ENCODE data around the gene UCMA.
"Not testable (repeated sequence)": the region's sequence is repeated elsewhere in the genome, so short reads cannot be mapped to it uniquely, and the experiment has no call there.

UCMA gene

DNA sequence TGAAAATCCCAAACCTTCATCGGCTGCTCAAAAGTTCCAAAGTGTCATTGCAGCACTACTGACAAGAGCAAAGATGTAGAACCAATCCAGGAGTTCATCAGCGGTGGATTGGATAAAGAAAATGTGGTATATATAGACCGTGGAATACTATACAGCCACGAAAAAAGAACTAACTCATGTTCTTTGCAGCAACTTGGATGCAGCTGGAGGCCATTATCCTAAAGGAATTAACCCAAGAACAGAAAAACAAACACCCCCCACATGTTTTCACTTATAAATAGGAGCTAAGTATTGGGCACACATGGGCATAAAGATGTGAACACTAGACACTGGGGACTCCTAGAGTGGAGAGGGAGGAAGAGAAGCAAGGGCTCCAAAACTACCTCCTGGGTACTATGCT, 34.1 kb upstream of the UCMA start:
- TF ChIP-seq EZH2 (IDR thresholded peaks at IDR 0.05) = no peak
- no peak for TF ChIP-seq POLR2AphosphoS5 (IDR thresholded peaks at IDR 0.05; ENCODE audit: borderline replicate concordance, low read depth, low read length)
- TF ChIP-seq FOXP2 (optimal IDR thresholded peaks at IDR 0.05; ENCODE audit: control extremely low read depth, extremely low read length, insufficient read depth) = no peak
- DNase-seq (ENCODE audit: low read depth, low spot score) = no peak
- no peak overlapping the region for H3K4me3 ChIP-seq
- H3K27ac ChIP-seq = no peak overlapping the region
- no peak overlapping the region for H3K9ac ChIP-seq (ENCODE audit: insufficient read length)
- H3K36me3 ChIP-seq (ENCODE audit: insufficient read depth, low read length) = no peaks in the 10 kb centered on the region
- H3K9me3 ChIP-seq (ENCODE audit: low read depth, low read length) = no peaks in the 10 kb centered on the region

DNA sequence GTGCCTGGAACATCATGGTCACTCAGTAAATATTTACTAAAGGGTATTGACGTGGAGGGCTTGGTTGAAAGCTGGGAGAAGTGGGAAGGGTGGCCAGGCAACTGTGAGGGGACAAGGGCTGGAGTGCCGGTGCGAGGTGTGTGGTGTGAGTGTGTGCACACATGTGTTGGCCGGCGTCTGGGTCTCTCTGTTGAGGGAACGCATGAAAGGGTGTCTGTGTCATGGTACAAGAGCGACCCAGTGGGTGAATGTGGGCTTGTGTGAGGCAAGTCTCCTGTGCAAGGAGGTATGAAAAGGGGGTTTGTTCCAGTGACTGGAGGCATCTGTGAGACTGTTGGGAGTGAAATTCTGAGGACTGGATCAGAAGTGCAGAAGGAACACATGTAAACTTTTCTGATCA, 29.4 kb upstream of the UCMA start:
- no peak for DNase-seq (ENCODE audit: low read depth, low spot score)
- TF ChIP-seq FOXP2 (optimal IDR thresholded peaks at IDR 0.05; ENCODE audit: control extremely low read depth, extremely low read length, insufficient read depth) (no peak), POLR2AphosphoS5 (IDR thresholded peaks at IDR 0.05; ENCODE audit: borderline replicate concordance, low read depth, low read length) (no peak), EZH2 (IDR thresholded peaks at IDR 0.05) (no peak)
- H3K4me3 ChIP-seq = no peak overlapping the region
- H3K36me3 ChIP-seq (ENCODE audit: insufficient read depth, low read length) = no peaks in the 10 kb centered on the region
- no peak overlapping the region for H3K27ac ChIP-seq
- H3K9ac ChIP-seq (ENCODE audit: insufficient read length) = no peak overlapping the region
- no peaks in the 10 kb centered on the region for H3K9me3 ChIP-seq (ENCODE audit: low read depth, low read length)

DNA sequence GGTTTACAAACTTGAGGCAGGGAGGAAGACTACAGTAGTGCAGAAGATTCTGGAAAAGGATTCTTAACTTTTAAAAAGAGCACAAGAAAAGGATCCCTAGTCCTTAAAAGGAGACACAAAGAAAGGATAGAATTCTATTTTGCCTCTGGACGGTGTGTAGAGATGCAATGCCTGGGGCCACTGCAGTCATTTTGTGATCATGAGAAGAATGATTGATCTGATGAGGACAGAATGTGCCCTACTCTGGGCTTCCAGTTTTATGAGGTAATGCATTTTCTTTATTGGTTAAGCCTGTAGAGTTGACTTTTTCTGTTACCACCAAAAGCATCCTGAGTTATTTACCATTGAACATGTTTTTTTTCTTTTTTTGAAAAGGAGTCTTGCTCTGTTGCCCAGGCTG, 28.3 kb upstream of the UCMA start:
- Histone ChIP-seq H3K36me3 (ENCODE audit: insufficient read depth, low read length) (no peaks in the 10 kb centered on the region), H3K27ac (no peak overlapping the region), H3K4me3 (no peak overlapping the region), H3K9ac (ENCODE audit: insufficient read length) (no peak overlapping the region), H3K9me3 (ENCODE audit: low read depth, low read length) (no peaks in the 10 kb centered on the region)
- DNase-seq (ENCODE audit: low read depth, low spot score) = no peak
- no peak for TF ChIP-seq POLR2AphosphoS5 (IDR thresholded peaks at IDR 0.05; ENCODE audit: borderline replicate concordance, low read depth, low read length)
- no peak for TF ChIP-seq EZH2 (IDR thresholded peaks at IDR 0.05)
- no peak for TF ChIP-seq FOXP2 (optimal IDR thresholded peaks at IDR 0.05; ENCODE audit: control extremely low read depth, extremely low read length, insufficient read depth)

DNA sequence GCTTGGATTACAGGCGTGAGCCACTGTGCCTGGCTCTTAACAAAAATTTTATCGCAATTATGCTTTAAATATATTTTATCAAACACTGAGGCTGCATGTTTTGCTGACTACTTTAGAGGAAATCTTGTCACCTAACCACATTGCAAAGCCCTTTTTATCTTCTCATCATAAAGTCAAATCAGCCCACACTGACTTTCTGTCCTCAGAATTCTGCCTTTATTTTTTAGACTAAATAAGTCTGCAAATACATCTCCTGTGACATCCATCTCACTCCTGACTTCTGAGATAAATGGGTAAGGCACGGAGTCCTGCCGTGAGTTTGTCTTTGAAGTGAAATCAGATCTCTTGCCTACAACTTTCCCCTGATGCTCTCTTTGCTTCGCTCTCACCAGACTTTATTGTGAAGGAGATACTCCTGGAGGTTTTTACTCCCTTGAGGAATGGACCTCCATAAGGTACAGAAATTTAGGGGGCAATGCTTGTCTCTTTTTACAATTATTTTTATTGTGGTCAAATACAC, 23.5 kb upstream of the UCMA start:
- TF ChIP-seq FOXP2 (optimal IDR thresholded peaks at IDR 0.05; ENCODE audit: control extremely low read depth, extremely low read length, insufficient read depth) = no peak
- no peak for TF ChIP-seq EZH2 (IDR thresholded peaks at IDR 0.05)
- no peak for TF ChIP-seq POLR2AphosphoS5 (IDR thresholded peaks at IDR 0.05; ENCODE audit: borderline replicate concordance, low read depth, low read length)
- no peak overlapping the region for H3K4me3 ChIP-seq

DNA sequence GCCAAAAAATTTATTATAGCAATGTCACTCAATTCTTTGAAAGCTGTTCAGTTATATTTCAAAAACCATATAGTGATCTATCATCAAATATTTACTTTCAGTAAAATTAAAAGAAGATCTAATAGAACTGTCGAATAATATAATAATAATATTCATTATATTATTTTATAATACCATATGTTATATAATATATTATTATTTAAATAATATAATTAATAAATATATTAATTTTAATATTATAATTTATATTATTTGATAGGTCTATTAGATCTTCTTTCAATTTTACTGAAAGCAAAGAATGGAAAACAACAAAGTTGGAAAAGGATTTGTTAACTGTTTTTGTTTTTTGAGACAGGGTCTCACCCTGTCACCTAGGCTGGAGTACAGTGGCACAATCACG, 22.5 kb upstream of the UCMA start:
- TF ChIP-seq FOXP2 (optimal IDR thresholded peaks at IDR 0.05; ENCODE audit: control extremely low read depth, extremely low read length, insufficient read depth) (no peak), POLR2AphosphoS5 (IDR thresholded peaks at IDR 0.05; ENCODE audit: borderline replicate concordance, low read depth, low read length) (no peak), EZH2 (IDR thresholded peaks at IDR 0.05) (no peak)
- H3K4me3 ChIP-seq = no peak overlapping the region
- H3K27ac ChIP-seq = no peak overlapping the region

More for the DNA sequence above, 23.5 kb upstream of the UCMA start:
- DNase-seq (ENCODE audit: low read depth, low spot score) = no peak
- H3K9ac ChIP-seq (ENCODE audit: insufficient read length) = no peak overlapping the region
- no peaks in the 10 kb centered on the region for H3K9me3 ChIP-seq (ENCODE audit: low read depth, low read length)
- no peaks in the 10 kb centered on the region for H3K36me3 ChIP-seq (ENCODE audit: insufficient read depth, low read length)
- H3K27ac ChIP-seq = no peak overlapping the region

DNA sequence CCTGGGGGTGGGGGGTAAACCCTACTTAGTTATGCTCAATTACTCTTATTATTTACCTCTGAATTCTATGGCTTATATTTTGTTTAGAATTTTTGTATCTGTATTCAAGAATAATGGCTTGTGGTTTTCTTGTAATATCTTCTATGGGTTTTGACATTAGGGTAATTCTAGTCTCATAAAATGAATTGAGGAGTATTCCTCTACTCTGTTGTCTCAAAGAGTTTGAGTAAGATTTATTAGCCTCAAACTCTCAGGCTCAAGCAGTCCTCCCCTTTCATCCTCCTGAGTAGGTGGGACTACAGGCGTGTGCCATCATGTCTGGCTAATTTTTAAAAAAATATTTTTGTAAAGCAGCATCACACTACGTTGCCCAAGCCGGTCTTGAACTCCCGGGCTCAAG, 19.6 kb upstream of the UCMA start:
- TF ChIP-seq POLR2AphosphoS5 (IDR thresholded peaks at IDR 0.05; ENCODE audit: borderline replicate concordance, low read depth, low read length) = no peak
- no peak for TF ChIP-seq EZH2 (IDR thresholded peaks at IDR 0.05)
- no peak for TF ChIP-seq FOXP2 (optimal IDR thresholded peaks at IDR 0.05; ENCODE audit: control extremely low read depth, extremely low read length, insufficient read depth)
- no peak overlapping the region for H3K4me3 ChIP-seq
- no peak overlapping the region for H3K27ac ChIP-seq
- DNase-seq (ENCODE audit: low read depth, low spot score) = no peak
- no peak overlapping the region for H3K9ac ChIP-seq (ENCODE audit: insufficient read length)
- H3K36me3 ChIP-seq (ENCODE audit: insufficient read depth, low read length) = no peaks in the 10 kb centered on the region
- H3K9me3 ChIP-seq (ENCODE audit: low read depth, low read length) = no peaks in the 10 kb centered on the region

More for the DNA sequence above, 22.5 kb upstream of the UCMA start:
- no peak for DNase-seq (ENCODE audit: low read depth, low spot score)
- Histone ChIP-seq H3K9ac (ENCODE audit: insufficient read length) (no peak overlapping the region), H3K9me3 (ENCODE audit: low read depth, low read length) (no peaks in the 10 kb centered on the region), H3K36me3 (ENCODE audit: insufficient read depth, low read length) (no peaks in the 10 kb centered on the region)

DNA sequence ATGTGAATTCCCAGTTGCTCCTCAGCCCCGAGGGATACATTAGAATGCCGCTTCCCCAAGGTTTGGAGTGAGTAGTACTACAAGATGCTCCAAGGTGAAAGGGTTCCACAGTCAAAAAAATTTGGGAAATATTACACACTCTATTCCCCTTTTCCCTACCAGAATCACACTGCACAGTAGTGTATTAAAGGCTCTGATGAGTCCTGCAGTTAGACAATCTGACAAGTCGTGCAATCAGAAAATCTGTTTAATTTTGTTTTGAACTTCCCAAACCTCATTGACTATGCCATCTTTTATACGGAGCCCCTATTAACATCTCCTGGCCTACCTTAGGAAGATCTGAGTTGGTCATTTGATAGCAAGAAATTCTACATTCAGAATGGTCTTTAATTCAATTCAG, 13.6 kb upstream of the UCMA start:
- no peak for DNase-seq (ENCODE audit: low read depth, low spot score)
- H3K27ac ChIP-seq = no peak overlapping the region
- no peak overlapping the region for H3K9ac ChIP-seq (ENCODE audit: insufficient read length)
- H3K4me3 ChIP-seq = no peak overlapping the region
- H3K36me3 ChIP-seq (ENCODE audit: insufficient read depth, low read length) = no peaks in the 10 kb centered on the region
- no peak for TF ChIP-seq EZH2 (IDR thresholded peaks at IDR 0.05)
- TF ChIP-seq FOXP2 (optimal IDR thresholded peaks at IDR 0.05; ENCODE audit: control extremely low read depth, extremely low read length, insufficient read depth) = no peak
- TF ChIP-seq POLR2AphosphoS5 (IDR thresholded peaks at IDR 0.05; ENCODE audit: borderline replicate concordance, low read depth, low read length) = no peak
- H3K9me3 ChIP-seq (ENCODE audit: low read depth, low read length) = no peaks in the 10 kb centered on the region

DNA sequence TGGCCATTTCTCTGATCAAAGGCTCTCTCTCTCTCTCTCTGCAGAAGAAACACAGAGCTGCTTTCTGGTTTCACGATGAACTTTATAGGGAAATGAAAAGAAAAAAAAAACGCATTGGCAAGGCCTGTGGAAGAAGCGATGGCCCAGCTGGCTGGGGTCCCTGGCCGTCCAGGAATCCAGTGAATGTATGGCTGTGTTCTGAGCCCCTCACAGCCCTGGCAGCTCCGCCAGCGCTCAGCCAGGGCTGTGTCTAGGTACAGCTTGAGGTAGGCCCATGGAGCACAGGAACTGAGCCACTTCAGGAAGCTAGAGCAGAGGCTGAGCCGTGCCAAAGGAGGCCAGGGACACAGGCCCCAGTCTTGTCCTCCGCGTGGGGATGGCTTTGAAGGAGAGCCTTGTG, 13.1 kb upstream of the UCMA start:
- H3K4me3 ChIP-seq = no peak overlapping the region
- no peak overlapping the region for H3K9ac ChIP-seq (ENCODE audit: insufficient read length)
- no peak for DNase-seq (ENCODE audit: low read depth, low spot score)
- no peaks in the 10 kb centered on the region for H3K36me3 ChIP-seq (ENCODE audit: insufficient read depth, low read length)
- H3K9me3 ChIP-seq (ENCODE audit: low read depth, low read length) = no peaks in the 10 kb centered on the region
- no peak for TF ChIP-seq FOXP2 (optimal IDR thresholded peaks at IDR 0.05; ENCODE audit: control extremely low read depth, extremely low read length, insufficient read depth)
- no peak for TF ChIP-seq EZH2 (IDR thresholded peaks at IDR 0.05)
- no peak for TF ChIP-seq POLR2AphosphoS5 (IDR thresholded peaks at IDR 0.05; ENCODE audit: borderline replicate concordance, low read depth, low read length)
- no peak overlapping the region for H3K27ac ChIP-seq

DNA sequence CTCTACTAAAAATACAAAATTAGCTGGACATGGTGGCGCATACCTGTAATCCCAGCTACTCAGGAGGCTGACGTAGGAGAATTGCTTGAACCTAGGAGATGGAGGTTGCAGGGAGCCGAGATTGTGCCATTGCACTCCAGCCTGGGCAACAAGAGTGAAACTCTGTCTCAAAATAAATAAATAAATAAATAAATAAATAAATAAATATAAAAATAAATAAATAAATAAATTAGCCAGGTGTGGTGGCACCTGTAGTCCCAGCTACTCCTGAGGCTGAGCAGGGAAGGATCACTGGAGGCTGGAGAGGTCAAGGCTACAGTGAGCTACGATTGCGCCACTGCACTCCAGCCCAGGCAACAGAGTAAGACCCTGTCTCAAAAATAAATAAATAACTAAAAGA, 8.1 kb upstream of the UCMA start:
- H3K27ac ChIP-seq; H3K36me3 ChIP-seq (ENCODE audit: insufficient read depth, low read length); H3K4me3 ChIP-seq; H3K9me3 ChIP-seq (ENCODE audit: low read depth, low read length); DNase-seq (ENCODE audit: low read depth, low spot score); H3K9ac ChIP-seq (ENCODE audit: insufficient read length): not testable (repeated sequence)
